GM21786 (cell line): ENCODE data around the gene DNAJA1.
A peak's percentile ranks its signal among the peaks of the same experiment; 100 is the strongest.
"Not testable (repeated sequence)": the region's sequence is repeated elsewhere in the genome, so short reads cannot be mapped to it uniquely, and the experiment has no call there.

Experiments used
- ATAC-seq: cut with Tn5 transposase; IDR thresholded peaks from one replicate; pipeline ENCODE4 v1.9.1; 2021; ENCODE audit not compliant: unreplicated experiment

The DNAJA1 gene

GRCh38 chr9:33024966-33025571 is at the start of gene DNAJA1:
Gene DNAJA1 (plus strand): TSS chr9:33025273. CDS start chr9:33026485, 1,212 bp downstream.
- ATAC-seq = peak; percentile 85

- no peak for ATAC-seq
These were observed 47.0 kb upstream of the DNAJA1 start for GRCh38 chr9:32978051-32978450.

GRCh38 chr9:32986971-32987370 is 38.1 kb upstream of the DNAJA1 start:
- no peak for ATAC-seq

GRCh38 chr9:32989660-32990059 is 35.4 kb upstream of the DNAJA1 start:
- no peak for ATAC-seq

GRCh38 chr9:32991897-32992594 is 33.0 kb upstream of the DNAJA1 start:
- ATAC-seq = no peak

GRCh38 chr9:32992595-32993238 is 32.4 kb upstream of the DNAJA1 start:
- ATAC-seq = no peak

GRCh38 chr9:33000682-33001055 is 24.4 kb upstream of the DNAJA1 start:
- ATAC-seq = not testable (repeated sequence)

- ATAC-seq = not testable (repeated sequence)
These were observed 19.7 kb upstream of the DNAJA1 start for GRCh38 chr9:33005335-33005734.

GRCh38 chr9:33007755-33008154 is 17.3 kb upstream of the DNAJA1 start:
- no peak for ATAC-seq

- no peak for ATAC-seq
These were observed 13.2 kb upstream of the DNAJA1 start for GRCh38 chr9:33011831-33012230.

GRCh38 chr9:33012328-33013069 is 12.6 kb upstream of the DNAJA1 start:
- ATAC-seq = no peak

- ATAC-seq = no peak
These were observed 11.0 kb upstream of the DNAJA1 start for GRCh38 chr9:33013962-33014664.

- ATAC-seq = no peak
These were observed 10.4 kb upstream of the DNAJA1 start for GRCh38 chr9:33014665-33015014.

- ATAC-seq = no peak
These were observed 7.6 kb upstream of the DNAJA1 start for GRCh38 chr9:33017283-33018041.

- ATAC-seq = no peak
These were observed 5.3 kb upstream of the DNAJA1 start for GRCh38 chr9:33019797-33020196.

GRCh38 chr9:33022303-33022702 is 2.8 kb upstream of the DNAJA1 start:
- ATAC-seq = no peak

GRCh38 chr9:33022755-33023154 is 2.3 kb upstream of the DNAJA1 start:
- ATAC-seq = no peak

- ATAC-seq = no peak
These were observed 1.4 kb upstream of the DNAJA1 start for GRCh38 chr9:33023661-33024060.

- no peak for ATAC-seq
These were observed 727 bp upstream of the DNAJA1 start for GRCh38 chr9:33024126-33024965.
